GM21717 (cell line): ENCODE data around the gene FEN1.

Experiments
- ATAC-seq: cut with Tn5 transposase; IDR thresholded peaks from one replicate; pipeline ENCODE4 v1.9.1; 2021; ENCODE audit warnings: mild to moderate bottlenecking, moderate library complexity; ENCODE audit not compliant: unreplicated experiment

Gene FEN1

DNA sequence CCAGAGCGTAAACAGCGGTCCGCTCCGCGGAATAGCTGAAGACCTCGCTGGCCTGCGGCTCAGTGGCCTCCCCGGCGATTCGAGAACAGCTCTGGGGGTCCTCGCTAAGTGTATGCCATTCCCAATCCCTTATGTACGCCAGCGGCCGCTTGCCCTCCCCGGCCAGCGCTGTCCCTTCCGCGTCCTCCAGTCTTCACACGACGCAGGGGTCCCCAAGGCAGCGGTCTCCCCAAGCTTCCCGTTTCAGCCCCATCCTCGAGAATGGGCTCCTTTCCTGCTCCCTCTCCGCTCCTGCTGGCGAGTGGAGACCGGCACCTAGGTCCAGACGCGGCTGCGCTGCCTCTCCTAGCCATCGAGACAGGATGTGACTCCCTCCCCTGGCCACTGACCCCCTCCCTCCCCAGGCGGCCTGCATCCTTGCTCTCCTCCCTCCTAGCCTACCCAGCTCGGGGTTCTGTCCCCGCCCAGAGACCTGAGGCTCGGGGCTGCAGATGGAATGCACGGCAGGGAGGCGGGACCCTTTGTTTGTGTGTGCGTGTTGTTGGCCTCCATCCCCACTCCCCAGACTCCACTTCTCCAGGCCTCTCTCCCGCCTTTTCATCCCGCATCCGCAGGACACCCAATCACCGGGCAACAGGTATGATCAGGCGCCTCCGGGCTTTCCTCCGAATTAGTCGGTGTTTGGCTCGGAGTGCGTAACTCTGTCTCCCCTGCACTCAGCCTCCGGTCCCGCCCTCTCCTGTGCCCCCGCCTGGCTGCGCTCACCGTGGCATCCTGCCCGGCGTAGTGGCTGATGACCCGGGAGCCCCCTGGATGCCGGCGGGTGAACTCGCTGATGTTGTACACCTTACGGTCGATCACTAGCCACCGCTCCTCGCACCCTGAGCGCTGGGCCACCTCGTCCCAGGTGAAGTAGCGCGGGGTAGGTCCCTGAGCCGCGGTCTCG, 23.4 kb downstream of the FEN1 start:
- peak; percentile 29 for ATAC-seq

DNA sequence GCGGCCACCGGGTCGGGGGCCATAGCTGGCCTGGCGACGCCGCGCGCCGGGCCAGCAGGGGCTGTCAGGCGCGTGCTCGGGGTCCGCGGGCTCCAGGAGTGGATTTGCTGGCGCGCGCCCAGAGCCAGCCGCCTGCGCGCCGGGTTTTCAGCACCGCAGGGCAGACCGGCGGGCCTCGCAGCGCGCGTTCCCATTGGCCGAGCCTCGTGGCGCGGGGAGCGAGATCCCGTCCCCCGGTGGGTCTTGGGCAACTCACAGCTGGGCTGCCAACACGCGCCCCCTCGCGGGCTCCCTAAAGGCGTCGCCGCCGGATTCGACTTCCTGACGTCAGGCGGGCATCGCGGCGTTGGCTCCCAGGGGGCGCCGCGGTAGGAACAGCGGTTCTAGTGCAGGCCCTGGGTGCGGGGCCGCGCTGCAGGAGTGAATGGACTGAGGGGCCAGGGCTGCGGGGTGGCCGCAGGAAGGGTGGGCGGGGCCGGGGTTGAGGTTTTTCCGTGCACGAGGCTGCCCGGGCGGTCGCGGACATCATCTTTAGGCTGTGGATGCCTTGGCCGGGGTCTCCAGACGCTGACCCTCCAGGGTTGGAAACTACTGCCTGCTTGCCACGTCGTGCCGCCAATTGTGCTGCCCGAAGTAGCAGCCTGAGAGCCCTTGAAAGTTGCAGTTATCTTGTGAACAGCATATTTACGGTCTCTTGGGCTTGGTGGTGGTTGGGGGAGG, 24.2 kb downstream of the FEN1 start, which contains the start of gene FADS1:
Gene FADS1 (minus strand): TSS at position 268 of the 720 bp plus-strand sequence. CDS start 74 bp downstream, at position 194.
- ATAC-seq, result peak; percentile 48

DNA sequence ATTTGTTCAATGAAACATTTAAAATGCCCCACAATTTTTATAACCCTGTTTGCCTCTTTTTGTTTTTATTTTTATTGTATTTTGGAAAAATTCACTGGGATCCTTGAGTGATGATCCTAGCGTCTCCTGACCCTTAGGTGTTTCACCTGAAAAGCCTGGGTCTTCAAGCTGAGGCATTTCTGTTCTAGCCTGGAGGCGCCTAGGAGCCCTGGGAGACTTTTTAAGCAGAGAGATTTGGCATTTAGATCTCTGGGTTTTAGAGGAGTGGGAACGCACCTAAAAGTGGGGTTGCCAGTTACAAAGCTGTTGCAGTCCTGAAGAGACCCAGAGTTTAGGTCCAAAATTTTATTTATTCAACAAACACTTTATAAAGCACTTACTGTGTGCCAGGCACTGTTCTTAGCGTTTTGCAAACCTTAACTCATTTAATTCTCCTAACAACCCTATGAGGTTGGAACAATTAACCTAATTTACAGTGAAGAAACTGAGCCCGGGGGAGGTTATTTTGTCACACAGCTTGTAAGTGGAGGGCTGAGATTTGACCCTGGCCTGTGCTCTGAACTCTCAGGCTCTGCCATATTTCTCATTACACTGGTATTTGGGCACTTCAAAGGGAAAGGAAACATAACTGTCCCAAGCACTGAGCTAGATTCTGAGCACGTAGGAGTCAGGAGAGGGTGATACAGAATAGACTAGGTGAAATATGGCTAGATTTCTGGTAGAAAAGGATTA, 24.9 kb downstream of the FEN1 start:
- ATAC-seq, result no peak

DNA sequence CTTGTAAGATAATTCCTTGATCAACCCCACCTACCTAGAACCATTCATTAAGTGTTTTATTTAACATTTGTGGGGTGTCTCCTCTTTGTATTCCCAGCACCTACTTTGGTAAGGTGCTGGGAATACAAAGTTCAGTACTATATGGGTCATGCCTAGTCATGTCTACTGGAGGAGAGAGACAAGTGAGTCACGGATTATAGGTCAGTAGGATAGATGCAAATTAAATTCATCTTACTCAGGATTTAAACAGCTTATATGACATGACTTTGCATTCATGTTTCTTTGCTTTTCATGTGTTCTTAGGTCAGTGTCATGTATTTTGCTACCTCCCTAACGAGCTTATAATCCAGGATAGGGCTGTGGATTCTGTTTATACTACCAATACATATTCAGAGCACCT, 27.5 kb downstream of the FEN1 start:
- ATAC-seq, result no peak

DNA sequence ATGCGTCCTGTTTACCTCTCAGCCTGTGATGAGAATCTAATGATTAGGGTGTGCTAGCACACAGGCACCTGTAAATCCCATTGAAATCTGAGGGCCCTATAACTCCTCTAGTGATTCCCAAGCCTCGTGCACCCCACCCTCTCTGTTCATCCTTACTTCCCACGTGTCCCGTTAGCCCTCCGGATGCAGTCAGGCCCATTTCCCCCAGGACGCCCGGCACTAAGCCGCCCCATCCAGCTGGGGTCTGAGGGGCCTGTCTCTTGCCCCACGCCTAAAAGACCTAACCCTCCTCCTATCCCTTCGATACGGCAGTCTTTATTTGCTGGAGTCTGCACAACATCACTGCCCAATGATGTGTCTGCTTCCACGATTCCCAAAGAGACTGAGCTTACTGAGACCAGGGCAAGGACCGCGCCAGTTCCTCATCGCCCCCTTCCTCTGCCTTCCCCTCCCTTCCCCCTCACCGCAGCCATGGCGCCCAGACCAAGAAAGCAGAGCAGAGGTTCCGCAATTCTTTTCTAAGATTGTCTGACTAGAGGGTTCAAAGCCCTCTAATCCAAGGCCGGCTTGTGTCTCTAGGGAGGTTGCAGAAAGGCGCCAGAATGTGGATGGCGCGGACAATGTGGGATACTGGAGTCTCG, 34.3 kb downstream of the FEN1 start:
- ATAC-seq, result no peak

DNA sequence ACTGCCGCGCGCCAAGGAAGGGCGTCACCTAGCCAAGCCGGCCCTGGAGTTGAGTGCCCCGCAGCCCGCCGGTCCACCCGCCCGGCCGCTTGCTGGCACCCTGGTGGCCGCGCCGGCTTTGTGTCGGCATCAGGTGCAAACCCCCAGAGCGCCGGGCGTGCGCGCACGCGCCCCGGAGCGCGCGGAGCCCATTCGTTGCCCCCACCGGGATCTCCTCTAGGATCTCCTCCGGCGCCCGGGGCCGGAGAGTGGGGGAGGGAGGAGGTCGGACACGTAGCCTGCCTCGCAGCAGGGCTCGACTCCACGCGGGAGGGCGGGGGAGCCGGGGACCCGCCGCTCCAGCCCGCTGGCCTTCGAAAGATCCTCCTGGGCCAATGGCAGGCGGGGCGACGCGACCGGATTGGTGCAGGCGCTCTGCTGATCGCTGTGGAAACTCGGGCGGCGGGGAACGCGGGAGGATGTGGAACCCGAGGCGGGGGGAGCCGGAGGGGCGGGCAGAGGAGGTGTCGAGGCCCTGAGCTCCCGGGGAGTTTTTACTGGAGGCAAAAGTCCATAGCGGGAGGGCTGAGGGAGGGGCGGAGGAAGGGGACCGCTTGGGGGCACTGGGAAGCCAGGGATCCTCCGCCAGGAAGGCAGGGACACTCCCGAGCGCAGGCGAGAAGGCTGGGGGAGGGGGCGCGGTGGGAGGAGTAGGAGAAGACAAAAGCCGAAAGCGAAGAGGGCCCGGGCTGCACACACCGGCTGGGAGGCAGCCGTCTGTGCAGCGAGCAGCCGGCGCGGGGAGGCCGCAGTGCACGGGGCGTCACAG, 35.1 kb downstream of the FEN1 start, which contains the start of gene FADS2:
Gene FADS2 (plus strand): TSS at position 730 of the 808 bp plus-strand sequence. CDS start 91 bp downstream, outside the sequence.
- peak; percentile 69 for ATAC-seq

DNA sequence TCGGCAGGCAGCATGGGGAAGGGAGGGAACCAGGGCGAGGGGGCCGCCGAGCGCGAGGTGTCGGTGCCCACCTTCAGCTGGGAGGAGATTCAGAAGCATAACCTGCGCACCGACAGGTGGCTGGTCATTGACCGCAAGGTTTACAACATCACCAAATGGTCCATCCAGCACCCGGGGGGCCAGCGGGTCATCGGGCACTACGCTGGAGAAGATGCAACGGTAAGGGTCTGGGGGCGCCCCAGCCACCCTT, 35.6 kb downstream of the FEN1 start:
- ATAC-seq, result no peak

DNA sequence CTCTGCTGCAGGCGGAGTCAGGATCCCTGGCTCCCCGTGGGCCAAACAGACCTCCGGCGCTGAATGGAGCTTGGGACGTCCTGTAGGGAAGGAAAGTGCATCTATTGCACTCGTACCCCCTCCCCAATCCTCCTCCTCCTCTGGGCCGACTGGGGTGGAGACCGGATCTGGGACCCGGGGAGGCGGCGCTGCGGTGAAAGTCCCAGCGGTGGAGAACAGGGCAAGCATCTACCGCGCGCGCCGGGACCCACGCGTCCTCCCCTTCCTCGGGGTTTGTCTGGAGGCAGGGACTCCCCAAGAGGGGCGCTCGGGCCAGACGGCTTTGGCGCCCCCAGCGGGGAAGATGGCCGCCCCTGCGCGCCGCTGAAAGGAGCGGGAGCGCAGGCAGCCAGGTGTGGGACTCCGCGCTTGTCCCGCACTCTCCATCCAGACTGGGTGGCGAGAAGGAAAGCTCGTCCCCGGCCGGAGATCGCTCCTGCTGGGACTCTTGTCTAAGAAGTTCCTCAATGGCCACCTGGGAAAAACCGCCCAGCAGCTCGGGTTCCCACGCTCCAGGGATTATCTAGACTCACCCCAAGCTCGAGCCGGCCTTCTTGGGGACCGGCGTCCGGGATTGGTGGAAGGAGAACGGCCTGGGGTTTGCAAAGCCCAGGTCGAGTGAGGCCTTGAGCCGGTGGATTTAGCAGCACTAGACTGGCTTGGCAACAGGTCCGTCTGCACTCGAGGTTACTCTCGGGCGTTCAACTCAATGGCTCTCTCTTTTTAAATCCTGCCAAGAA, 36.1 kb downstream of the FEN1 start:
- ATAC-seq, result peak; percentile 24

DNA sequence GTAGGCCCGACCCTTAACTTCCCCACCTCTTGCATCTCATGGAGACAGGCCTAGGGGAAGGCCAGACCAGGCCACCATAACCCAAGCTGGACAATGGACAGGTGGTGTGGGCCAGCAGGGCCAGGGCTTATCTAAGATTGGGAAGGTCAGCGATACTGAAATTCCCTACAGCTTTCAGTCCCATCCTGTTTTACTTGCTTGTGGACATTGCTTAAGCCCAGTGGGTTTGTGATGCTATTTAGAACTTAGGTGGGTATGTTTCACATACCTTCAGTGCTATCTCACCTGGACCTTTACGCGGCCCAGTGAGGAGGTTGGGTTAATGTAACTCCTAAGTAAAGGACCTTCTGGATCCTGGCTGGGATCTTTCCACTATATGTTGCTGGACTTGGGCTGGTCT, 37.1 kb downstream of the FEN1 start:
- no peak for ATAC-seq

DNA sequence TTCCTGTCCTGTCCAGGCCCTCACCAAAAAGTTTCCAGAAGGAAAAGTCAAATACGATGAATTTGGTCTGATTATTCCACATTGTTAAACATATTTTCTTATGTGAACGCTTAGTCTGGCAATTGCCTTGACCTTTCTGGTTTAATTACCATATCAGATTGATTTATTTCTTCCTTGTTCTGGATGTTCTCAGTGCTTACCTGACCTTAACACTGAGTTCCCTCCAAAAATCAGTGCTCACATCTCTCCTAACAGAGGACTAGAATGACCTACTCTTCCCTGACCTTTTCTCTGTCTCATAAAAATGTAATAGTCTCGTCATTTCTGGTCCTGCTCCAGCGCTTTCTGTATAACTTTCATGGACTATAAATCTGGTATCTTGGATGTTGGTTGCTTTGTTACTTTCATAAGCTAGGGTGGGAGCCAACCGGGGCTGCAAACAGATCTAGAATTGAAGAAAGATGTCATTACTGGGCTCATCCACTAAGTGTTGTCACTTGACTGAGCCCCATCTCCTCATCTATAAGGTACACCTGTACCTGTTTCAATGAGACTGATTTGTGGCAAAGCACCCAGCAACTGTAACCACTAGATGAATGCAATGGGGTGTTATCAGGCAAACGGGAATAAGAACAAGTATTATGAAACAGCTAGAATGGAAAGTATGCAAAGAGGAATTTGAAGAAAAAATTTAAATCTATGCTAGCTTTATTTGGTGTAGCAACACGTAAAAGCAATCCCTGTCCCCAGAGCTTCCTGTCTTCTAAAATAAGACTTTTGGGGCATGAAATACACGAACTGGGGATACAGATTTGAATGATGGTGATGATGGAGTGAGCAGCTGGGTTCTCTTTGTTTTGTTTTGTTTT, 37.8 kb downstream of the FEN1 start:
- ATAC-seq, result no peak

DNA sequence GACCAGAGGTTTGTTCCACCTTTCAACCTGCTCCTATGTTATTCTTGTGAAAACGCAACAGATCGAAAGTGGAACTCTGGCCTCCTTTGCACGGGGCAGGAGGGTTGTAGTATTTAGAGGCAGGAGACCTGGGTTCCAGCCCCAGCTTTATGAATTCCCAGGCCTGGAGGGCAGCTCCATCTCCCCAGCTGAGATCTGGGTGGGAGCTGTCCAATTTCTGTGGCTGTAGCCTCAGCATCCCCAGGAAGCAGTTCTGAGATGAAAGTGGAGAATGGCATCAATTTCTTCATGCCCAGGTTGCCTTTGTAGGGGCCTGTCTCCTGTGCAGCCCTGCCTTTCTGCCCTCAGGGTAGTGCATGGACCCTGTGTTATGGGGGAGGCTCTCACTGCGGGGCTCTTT, 39.5 kb downstream of the FEN1 start:
- no peak for ATAC-seq

DNA sequence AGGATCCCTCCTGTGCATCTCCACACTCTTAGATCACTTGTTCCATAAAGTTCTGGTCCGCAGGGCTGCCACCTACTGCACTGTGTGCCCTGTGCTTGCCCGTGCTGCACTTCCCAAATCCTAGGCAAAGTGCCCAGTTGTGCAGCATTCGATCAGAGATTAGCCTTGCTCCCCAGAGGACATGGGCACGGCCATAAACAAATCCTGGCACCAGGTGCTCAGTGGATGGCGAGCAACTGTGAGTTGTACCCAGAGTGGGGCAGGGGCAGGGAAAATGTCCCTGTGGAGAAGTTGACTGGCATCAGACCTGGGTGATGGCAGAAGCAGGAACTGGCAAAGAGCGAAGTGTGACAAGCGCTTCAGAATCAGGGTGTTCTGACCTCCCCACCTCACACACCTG, 40.0 kb downstream of the FEN1 start:
- no peak for ATAC-seq

DNA sequence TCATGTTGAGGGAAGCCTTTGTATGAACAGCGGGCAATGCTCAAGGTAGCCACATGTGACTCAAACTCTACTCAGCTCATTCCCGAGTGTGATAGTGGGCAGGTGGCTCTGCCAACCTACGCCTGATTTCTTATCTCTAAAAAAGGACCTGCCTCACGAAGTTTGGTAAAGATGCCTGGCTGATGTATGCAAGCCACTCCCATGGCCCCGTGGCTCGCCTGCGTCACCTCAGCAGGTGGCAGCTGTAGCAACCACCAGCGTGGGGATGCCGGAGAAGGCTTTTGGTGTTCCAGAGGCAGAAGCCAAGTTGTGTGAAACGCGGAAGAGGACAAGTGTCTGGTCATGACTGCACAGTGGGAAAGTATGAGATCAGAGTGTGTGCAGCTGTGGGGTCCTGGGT, 40.8 kb downstream of the FEN1 start:
- no peak for ATAC-seq

DNA sequence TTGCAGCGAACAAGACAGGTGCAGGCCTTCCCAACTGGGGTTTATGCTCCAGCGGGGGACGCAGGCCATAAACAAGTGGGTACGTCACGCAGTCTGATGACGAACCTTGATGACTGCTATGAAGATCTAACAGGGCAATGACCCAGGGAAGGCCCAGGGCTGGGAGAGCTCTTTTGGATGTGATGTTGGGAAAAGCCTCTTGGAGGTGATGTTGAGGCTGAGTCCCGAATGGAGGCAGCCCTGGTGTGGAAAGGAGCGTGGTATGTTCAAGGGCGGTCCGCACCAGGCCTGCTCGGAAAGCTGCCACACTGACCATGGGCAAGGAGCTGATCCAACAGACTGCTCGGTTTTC, 41.2 kb downstream of the FEN1 start:
- no peak for ATAC-seq

DNA sequence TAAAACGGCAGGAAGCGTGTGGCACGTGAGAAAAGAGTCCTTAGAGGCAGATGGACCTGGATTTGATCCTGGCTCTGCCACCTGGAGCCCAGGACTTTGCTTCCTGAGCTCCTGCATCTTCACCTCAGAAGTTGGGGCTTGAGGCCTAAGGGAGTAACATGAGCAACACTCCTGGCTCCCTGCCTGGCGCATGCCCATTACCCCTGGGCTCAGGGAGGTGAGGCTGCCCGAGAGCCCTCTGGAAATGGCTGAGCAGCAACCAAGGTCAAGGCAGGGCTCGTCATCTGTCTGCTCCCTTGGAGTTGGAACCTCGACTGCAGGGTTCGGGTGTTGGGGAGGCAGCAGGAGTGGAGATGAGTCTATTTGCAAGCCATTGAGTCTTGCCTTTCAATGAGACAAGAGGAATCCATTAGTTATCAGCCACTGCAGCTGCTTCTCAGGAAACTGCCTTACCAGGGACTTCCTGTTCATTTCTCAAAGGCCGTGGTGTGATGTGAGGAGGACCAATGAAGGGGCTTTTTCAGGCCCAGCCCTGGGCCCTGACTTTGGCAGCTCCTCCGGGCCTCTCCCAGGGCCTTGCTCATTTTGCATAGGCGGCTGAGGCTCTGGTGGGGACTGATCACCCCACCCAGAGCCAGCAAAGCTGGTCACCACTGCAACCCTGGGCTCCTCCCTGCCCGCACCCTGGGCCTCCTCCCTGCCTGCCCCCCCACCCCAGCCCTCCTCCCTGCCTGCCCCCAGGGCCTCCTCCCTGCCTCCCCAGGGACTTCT, 41.8 kb downstream of the FEN1 start:
- peak; percentile 91 for ATAC-seq

DNA sequence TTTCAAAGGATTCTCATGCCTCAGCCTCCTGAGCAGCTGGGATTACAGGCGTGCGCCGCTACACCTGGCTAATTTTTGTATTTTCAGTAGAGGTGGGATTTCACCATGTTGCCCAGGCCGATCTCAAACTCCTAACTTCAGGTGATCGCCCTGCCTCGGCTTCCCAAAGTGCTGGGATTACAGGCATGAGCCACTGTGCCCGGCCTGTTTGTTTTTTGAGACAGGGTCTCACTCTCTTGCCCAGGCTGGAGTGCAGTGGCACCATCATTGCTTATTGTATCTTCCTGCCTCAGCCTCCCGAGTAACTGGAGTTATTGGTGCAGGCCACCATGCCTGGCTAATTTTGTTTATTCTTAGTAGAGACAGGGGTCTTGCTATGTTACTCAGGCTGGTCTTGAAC, 43.5 kb downstream of the FEN1 start:
- no peak for ATAC-seq

DNA sequence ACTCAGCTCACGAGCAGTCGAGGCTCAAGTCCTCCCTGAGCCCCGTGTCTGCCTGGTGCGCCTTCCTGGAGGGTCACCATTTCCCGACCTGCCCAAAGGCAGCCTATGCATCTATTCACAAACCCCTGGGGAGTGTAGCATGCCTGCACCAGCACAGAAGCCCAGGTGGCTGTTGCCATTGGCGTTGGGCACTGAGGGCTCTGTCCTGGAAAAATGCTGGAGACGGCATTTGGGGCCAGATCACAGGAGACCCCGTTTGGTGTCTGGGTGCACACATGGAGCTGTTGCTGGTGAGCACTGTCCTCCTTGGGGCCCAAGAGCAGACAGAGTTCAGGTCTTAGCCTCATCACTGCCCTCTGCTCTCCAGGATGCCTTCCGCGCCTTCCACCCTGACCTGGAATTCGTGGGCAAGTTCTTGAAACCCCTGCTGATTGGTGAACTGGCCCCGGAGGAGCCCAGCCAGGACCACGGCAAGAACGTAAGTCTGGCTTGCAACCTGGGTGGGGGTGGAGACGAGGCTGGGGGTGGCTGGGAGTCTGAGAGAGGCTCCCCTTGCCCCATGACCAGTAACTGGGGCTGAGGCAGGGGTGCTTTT, 44.8 kb downstream of the FEN1 start:
- ATAC-seq, result no peak
